CD4-positive, alpha-beta T cell treated with Interleukin-4 for 1 hour (primary cell): Measurements from ENCODE around the gene SEZ6L.
A peak's percentile ranks its signal among the peaks of the same experiment; 100 is the strongest.

Experiments used
- DNase-seq, 2 donors: peaks; one replicate each; pipeline ENCODE4 v3.0.0-alpha.2; 2020 to 2022

Gene SEZ6L

DNA sequence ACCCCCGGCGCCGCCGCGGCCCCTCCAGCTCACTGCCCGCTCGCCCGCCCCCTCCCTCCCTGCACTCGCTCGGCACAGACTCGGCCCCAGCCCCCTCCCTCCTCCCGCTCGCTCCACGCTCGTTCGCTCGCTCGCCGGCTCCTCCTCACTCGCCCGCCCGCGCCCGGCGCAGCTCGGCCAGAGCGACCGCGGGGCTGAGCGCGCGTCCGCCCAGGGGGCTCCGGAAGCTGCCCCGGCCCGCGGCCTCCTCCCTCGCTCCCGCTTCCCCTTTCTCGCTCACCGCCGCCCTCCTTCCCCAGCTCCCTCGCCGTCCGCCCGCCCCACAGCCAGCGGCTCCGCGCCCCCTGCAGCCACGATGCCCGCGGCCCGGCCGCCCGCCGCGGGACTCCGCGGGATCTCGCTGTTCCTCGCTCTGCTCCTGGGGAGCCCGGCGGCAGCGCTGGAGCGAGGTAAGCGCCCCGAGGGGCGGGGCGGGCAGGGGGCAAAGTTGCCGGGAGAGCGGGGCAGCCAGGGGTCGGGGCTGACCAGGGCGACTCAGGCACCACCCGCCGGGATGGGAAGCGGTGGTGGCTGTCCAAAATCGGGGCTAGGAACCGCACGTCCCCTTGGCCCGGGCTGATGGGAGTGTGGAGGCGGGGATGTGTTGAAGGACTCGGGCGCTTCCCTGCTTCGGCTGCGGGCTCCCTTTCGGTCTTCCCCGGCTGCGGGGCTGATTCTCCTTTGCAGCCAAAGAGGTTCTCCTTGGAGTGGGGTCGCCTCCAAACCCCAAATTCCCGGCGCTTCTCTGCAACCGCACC lies at the start of gene SEZ6L:
Gene SEZ6L (plus strand): TSS at position 148 of the 797 bp plus-strand sequence. CDS start 208 bp downstream, at position 356.
- no peak for DNase-seq

DNA sequence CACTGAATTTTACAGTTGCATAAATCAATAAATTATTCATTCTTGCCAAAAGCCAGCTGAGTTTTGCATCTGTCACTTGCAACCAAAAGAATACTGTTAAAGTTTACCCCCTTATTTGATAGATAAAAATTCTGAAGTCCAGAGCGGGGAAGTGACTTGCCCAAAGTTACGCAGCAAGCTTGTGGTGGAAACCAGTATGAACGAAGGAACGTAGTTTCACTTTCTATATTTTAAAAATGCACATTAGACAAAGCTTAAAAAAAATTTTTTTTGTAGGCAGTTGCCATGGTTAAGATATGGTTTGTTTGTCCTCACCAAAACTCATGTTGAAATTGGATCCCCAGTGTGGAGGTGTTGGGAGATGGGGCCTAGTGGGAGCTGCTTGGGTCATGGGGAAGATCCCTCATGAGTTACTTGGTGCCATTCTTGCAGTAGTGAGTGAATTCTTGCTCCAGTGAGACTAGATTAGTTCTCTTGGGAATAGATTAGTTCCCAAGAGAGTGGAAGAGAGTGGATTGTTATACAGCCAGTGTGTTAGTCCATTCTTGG lies 46.3 kb upstream of the SEZ6L start:
- DNase-seq = peak in 1 of 2 donors; percentile 5

DNA sequence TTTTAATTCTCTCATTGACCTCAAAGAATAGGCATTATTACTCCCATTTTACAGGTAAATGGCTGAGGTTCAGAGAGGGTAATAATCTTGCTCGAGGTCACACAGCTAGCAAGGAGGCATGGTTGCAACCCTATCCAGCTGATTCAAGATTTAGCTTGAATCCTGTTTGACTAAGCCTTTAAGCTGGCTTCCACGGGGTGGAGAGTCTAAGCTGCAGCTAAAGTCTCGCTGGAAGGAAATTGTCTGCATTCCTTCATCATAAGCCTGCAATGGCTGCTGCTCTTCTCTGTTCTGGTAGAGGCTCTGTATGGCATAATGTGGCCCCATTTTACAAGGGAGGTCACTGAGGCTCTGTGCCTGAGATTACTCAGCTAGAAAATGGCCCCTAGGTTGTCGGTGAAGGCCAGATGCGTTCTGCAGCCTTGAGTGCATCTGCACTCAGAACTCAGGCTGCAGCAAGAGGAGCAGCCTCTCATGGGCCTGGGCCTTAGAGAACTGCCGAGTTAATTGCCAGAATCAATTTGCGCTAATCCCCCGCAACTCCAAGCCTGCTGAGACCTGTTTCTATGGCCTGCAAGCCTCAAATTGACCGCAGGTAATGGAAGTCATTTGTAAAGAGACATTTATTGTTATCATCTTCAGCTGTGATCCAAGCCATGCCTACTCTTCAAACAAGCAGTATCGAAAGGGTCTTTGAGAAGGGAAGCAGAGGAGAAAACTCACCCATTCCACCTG lies 44.1 kb upstream of the SEZ6L start:
- DNase-seq = no peak

DNA sequence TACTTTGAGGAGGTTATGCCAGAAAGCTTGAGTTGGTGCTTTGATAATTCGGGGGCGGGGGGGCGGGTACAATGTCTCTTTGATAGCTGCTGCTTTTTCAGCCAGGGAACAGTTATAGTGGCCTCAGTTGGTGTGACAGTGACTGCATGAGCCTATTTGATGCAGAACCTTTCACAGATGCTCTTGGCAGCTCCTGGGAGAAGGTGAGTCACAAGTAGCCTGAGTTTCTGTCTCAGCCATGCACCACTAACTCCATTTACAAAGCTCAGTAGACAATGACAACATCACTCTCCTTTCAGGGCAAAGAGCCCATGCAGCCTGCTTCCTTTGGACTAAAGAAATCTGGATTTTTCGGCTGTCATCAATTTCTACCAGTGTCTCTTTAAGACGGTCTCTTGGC lies 42.1 kb upstream of the SEZ6L start:
- DNase-seq = no peak

DNA sequence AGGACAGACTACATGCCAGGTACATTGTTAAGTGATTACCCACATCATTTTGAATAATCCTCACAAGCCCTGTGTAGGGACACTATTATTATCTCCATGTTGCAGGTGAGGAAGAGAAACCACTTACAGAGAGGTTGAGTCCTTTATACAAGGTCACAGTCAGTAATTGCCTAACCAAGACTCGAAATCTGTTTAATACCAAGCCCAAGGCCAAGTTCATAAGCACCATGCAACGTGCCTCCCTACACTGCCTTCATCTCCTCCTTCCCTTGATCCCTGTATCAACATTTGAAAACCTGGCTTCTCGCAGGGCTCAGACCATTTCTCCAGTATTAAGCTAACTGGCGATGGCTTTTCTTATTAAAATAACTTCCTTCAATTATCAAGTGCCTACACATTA lies 41.7 kb upstream of the SEZ6L start:
- no peak for DNase-seq

DNA sequence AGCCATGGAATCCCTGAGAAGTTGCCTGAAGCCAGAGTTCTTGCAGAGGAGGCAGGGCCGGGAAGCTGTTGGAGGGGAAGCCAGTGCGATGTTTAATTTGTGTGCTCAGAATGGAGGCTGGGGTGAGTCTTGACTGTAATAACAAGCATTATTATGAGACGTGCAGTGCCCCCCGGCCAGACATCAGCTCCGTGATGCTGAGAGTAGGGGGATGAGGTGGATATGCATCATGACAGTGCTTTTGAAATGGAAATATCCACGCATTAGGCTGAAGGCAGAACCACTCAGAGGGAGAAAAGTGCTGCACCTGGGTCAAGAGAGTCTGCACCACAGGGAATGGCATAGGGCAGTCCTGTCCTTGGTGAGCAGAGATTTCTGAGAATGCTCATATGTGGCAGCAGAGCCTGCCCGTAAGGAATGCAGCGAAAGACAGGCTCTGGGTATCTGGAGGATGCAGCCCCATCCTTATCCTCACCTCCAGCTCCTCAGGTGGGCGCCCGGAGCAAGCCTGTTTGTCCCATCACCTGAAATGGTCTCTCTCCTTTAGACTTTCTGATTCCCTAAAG lies 37.6 kb upstream of the SEZ6L start:
- no peak for DNase-seq

DNA sequence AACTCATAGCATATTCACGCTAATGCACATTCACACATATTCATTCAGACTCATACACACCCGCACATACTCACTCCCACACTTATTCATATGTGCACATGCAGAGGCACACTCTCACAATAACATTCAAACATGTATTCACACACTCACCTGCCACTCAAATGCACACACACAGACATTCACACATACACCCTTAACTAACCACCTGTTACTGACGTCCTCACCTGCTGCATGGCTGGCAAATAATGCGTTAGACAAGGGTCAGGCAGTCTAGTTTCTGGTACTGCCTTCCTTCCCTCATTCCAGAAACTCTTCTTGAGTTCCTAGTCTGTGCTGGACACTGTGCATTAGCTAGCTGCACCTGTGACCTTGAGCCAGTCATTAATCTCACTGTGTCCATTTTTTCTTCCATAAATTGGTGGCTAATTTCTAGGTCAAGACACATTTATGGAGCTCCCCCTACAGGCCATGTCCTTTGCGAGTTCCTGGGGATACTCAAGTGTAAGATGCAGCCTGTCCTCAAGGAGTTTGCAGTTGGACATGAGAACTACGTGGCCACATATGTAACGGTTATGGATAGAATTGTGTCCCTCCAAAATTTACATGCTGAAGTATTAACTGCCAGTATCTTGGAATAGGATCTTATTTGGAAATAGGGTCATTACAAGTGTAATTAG lies 34.5 kb upstream of the SEZ6L start:
- no peak for DNase-seq

DNA sequence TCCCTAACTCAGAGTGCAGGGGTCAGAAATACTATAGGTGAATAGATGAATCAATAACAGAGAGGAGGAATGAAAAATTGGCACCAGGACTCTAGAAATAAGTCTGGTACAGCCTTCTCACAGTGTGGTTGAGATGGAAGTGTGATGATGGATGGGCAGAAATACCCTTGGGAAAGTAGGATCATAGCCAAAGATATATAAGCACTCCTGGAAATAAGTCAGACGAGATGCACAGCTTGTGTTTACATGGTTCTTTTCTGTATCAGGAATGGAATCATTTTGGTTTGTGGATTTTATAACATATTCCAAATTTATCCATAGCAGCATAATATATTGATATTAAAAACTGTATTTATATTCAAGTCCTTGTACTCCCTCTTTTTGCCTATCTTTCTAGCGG lies 33.5 kb upstream of the SEZ6L start:
- DNase-seq = no peak

DNA sequence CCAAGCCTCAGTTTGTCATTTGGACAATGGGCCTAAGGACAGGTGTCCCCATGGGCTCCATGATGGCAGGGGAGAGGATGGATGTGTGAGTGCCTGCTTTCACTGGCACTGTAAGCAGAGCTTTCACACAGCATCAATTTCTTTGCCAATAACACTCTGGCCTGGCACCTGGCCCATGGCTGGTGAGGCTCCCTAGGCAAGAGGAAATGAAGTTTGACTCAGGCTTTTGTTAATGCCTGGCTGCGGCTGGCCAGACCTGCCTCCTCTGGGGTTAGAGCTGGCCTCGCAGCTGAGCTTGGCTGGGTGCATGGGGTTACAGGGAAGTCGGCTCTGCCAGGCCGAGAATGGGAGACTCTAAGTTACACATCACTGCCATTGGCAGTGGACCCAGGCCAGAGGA lies 30.0 kb upstream of the SEZ6L start:
- no peak for DNase-seq

DNA sequence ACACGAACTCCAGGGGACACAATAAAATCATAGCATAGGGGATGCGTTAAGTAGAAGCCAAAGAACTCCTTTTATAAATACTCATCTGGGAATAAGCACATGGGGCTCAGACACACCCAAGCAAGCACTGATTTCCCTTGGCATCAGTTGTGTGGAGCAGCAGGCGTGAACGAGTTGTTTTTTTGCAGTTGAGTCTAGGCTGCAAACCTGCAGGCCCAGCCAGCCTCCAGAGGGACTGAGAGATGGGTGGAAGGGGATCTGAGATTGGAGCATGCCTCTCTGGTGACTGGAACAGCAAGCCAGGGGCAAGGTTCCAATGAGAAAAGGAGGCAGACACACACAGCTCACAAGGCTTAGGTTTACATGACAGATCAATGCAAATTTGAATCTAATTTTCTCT lies 27.4 kb upstream of the SEZ6L start:
- no peak for DNase-seq

DNA sequence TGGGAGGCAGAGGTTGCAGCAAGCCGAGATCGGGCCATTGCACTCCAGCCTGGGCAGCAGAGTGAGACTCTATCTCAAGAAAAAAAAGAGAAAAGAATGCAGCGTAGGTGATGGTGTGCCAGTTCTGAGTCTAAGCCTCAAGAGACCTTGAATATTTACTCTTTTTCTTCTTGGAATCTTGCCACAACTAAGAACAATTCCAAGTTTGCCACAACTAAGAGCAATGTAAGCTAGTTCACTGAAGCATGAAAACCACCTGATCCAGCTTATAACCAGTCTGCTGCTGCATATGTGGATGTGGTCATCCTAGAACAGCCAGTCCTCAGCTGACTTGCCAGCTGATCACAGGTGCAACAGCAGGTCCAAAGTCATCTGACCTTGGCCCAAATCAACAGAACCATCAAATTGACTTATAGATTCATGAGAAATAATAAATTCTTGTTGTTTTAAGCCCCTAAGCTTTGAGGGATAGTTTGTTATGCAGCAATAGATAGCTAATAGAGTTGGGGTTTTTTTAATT lies 25.4 kb upstream of the SEZ6L start:
- no peak for DNase-seq

DNA sequence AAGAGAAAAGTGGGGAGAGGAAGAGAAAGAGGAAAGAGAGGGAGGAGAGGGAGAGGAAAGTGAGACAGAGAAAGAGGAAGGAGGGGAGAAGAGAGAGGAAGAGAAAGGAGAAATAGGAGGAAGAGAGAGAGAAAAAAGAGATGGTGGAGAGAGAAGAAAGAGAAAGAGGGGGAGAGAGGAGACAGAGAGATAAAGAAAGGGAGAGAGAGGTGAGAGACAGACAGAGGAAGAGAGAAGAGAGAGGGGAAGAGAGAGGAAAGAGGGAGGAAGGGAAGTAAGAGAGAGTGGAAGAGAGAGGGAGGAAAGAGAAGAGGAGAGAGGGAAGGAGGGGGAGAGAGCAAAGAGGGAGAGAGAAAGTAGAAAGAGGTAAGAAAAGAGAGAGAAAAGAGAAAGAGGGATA lies 9.4 kb upstream of the SEZ6L start:
- no peak for DNase-seq

DNA sequence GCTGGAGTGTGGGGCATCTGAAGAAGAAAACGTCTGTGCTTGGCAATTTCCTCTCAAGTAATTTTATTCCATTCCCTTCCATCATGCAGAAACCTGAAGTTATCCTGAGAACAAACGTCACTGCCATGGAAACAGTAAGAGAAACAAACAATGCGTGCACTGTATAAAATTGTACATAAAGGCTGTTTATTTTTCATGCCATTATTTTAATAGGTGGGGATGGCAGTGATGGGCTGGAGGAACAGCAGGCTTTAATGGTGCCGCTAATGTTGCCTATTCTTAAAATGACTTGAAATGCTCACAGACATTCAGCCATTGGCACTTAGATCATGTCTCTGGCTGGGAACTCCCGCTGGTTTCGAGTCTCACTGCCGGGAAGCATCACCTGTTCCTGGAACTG lies 7.5 kb upstream of the SEZ6L start:
- no peak for DNase-seq

DNA sequence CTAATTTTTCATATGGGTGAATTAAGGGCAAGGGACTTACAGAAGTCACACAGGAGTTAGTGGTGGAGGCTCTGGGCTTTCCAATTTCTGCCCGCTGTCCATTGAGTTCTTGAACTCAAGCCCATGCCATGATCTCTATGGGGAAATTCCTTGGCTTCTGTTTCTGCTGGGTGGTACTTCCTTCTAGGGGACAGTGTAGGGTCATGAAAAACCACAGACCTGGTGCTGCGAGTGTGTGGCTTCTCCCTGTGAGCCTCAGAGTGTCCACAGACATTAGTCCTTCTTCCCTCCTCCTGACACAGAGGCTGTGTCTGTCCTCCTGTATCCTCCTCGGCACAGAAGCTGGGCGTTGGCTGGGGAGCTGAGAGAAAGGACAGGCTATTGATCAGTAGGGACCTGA lies 6.3 kb upstream of the SEZ6L start:
- DNase-seq = no peak

DNA sequence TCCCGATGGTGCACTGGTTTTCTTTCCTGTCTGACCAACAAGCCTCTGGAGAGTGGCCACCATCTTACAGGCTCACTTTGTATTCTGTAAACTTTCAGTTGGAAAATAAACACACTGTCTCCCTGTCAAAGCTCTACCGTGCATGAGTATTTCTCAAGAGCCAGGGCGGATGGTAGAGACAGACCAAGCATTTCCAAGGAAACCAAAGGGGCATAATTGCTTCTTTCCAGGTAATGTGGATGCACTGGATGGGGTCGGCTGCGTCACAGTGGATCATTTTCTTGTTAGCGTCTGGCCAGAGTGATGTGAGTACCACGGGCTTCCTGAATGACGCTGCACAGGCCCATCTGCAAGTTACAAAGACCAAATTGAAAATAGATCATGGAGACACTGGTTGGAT lies 5.1 kb upstream of the SEZ6L start:
- no peak for DNase-seq

DNA sequence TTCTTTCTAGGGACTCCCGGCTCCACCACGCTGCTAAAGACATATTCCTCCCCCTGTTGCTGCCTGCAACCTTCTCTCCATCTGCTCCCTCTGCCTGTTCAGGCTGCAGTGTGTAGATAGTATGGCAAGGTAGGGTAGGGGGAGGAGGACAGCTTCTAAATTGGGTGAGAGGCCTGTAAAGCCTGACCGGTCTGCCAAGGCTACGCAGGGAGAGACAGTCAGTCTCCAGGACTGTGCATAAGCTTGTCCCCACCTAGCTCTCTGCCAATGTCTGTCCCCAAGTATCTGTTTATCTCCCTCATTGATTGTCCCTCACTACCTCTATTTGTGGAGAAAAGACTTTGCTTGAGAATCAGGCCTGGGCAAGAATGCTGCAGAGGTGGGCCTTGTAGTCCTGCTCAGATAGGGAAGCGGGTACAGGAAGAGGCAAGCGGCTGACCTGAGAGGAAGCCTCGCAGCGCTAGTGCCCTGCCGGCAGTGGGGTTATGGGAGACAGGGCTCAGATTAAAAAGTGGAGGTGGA lies 871 bp upstream of the SEZ6L start:
- no peak for DNase-seq

DNA sequence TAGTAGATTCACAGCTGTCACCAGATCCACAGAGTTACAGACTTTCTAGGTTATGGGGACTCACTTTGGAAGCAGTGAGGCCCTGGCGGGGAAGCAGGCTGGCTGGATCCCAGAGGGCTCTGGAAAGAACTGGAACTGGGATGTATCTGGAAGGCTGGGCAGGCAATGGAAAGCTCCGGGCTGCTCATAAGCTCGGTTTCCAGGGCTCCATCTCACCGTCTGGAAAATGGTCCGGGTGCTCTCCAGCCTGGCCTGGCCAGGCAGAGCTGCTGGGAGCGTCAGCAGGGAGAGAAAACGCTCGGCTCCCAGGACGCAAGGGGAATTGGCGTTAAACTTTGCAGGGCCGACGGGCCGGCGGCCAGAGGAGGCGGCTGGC lies 335 bp upstream of the SEZ6L start:
- DNase-seq = no peak

DNA sequence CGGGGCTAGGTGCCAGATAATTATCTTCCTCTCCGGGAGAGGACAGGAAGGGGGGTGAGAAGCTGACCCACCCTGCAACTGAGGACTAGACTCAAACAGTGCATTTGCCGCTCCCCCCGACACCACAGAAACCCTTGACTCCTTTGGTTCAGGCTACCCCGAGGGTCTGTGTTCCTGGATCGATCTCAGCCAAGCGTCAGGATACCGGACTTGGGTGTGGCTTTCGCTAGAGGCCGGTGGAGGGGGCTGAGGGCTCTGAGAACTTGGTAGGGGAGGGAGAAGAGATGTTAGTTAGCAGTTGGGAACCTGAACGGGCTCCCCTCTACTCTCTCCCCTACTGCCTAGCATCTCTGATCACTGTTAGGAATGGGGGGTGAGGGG lies 840 bp downstream of the SEZ6L start:
- DNase-seq = no peak

DNA sequence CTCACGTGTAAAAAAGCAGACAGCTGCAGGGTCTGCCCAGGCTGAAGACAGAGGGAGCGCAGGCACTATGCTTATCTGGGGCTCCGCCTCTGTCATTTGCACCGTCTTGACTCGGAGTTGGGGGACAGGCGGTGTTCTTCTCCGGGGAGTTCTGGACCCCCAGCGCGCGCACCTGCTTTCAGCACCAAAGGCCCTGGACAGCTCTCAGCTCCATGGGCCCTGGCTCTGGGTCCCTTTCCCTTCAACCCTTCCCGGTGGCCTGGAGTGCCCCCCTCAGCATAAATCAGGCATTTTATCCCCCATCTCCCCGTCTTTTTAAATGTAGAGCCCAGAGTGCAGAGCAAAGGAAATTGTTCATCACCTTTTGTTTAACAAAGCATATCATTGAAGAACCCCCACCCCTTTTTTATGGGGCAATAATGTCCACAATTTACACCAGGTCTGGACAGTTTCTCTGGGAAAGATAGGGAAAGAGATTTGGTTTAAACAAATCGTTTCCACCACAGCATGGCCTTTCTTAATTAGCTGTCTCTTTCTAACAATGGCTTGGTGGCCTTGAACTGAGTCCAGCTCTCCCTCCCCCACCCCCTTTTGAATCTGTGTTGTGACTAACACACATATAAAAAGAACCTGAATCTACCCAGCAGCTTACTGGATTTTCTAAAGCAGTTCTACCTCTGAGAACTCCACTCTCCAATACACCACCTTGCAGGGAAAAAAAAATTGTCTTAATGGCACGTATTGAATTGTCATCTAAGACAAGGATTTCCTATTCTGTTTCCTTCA lies 1.7 kb downstream of the SEZ6L start:
- no peak for DNase-seq

DNA sequence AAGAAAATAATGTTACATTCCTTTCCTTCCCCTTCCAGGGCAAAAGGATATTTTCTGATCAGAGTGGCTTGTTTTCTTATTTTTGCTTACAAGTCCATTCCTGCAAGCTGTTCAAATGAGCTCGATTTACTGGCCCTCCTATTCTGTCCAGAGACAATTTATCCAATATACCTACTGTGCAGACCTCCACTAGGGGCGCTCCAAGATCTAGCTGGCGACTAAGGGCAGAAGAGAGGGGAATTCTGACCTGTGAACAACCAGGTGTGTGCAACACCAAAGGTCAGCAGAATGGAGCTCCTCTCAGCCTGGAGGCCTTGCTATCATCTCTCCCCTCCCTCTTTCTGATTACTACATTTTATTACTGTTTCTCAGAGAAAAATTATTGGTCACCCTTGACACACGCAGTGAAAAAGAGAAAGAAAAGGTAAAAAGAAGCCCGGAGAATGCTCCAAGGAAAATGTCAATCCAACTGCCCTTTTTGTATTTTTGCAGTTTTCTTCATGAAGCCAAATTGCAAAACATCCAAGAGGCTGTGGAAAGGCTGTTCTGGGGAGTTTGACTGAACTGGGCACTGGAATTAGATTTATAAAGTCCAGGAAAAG lies 3.2 kb downstream of the SEZ6L start:
- DNase-seq = no peak

DNA sequence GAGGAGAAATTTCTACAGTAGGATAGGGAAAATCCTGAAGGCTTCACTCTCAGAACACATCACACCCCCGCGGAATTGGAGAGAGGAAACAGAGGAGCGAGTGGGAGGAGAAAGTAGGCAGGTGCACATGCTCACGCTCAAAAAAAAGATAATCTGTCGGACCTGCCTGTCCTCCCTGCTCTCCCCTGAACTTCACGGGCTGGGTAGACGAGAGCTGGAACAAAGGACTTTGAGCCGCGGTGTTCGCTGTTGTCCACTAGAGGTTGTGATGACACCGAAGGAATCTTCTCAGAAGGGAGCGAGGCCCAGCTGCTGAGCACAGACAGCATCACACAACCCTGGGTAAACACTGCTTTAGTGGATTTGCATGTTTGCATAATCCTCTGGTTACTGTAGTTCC lies 5.0 kb downstream of the SEZ6L start:
- DNase-seq = no peak

DNA sequence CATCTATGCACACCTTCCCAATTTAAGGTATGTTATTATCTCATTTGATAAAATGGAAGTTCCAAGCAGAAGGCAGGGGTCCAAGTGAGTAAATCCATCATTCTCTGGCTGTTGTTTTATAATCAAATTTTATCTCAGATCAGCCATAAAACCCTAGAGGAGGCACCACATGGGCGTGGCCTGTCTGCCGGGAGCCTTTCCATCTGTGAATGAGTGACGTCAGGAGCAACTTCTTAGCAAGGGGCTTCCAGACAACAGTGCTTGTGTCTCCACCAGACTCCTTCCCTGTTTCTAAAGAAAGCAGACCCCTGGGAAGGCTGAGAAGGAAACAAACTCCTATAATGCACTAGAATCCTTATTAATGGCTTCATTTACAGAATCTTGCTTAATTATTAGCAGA lies 13.5 kb downstream of the SEZ6L start:
- DNase-seq = no peak
